SK-N-MC (cell line): ENCODE data around the gene PRDM7.
"Not testable (repeated sequence)": the region's sequence is repeated elsewhere in the genome, so short reads cannot be mapped to it uniquely, and the experiment has no call there.

Experiments
- DNase-seq: peaks from one replicate; pipeline ENCODE4 v3.0.0-alpha.2; 2011; ENCODE audit warnings: low read depth, low spot score
- H3K27ac ChIP-seq: fragments of 200-600 bp; sonication (generic); 2 replicates; pipeline ENCODE4 v1.5.1; 2016; ENCODE audit warnings: mixed run types
- H3K36me3 ChIP-seq: fragments of 200-600 bp; sonication (generic); 2 replicates; pipeline ENCODE4 v1.6.1; 2017; ENCODE audit warnings: antibody characterized with exemption, low read length, mixed read lengths; ENCODE audit not compliant: insufficient read depth
- H3K4me3 ChIP-seq: fragments of 200-600 bp; sonication (generic); 2 replicates; pipeline ENCODE4 v1.5.1; 2016
- H3K9ac ChIP-seq: fragments of 200-600 bp; sonication (generic); 2 replicates; pipeline ENCODE4 v1.8.0; 2017; ENCODE audit warnings: mixed run types, mixed read lengths; ENCODE audit not compliant: insufficient read length
- H3K9me3 ChIP-seq: fragments of 200-600 bp; sonication (generic); 2 replicates; pipeline ENCODE4 v1.6.1; 2017; ENCODE audit warnings: low read depth, mild to moderate bottlenecking, antibody characterized with exemption, low read length, moderate library complexity, mixed read lengths
- EZH2 ChIP-seq: fragments of 200-600 bp; sonication (generic); IDR thresholded peaks from one replicate; pipeline ENCODE4 v1.6.1; 2017; ENCODE audit warnings: antibody characterized with exemption
- FOXP2 ChIP-seq: optimal IDR thresholded peaks from 2 replicates; pipeline ENCODE3; 2011; ENCODE audit warnings: mild to moderate bottlenecking, moderate library complexity; ENCODE audit not compliant: insufficient read depth; ENCODE audit errors: extremely low read length, control extremely low read depth
- POLR2AphosphoS5 ChIP-seq: IDR thresholded peaks from 2 replicates; pipeline ENCODE4 v1.6.1; 2012; ENCODE audit warnings: mild to moderate bottlenecking, low read depth, low read length, borderline replicate concordance

The PRDM7 gene

GRCh38 chr16:90093799-90094198 is 16.7 kb upstream of the PRDM7 start:
- H3K4me3 ChIP-seq, DNase-seq, H3K9me3 ChIP-seq, H3K27ac ChIP-seq, H3K9ac ChIP-seq, H3K36me3 ChIP-seq: not testable (repeated sequence)

- H3K9ac ChIP-seq, DNase-seq, H3K36me3 ChIP-seq, H3K4me3 ChIP-seq, H3K9me3 ChIP-seq, H3K27ac ChIP-seq: not testable (repeated sequence)
Measured at GRCh38 chr16:90092781-90093180, 15.7 kb upstream of the PRDM7 start.

- Histone ChIP-seq H3K9me3 (no peaks in the 10 kb centered on the region), H3K27ac (no peak overlapping the region), H3K36me3 (no peaks in the 10 kb centered on the region), H3K9ac (no peak overlapping the region), H3K4me3 (no peak overlapping the region)
- no peak for DNase-seq
- TF ChIP-seq POLR2AphosphoS5, result no peak
Measured at GRCh38 chr16:90084215-90084950, 7.3 kb upstream of the PRDM7 start.

- Histone ChIP-seq H3K9me3 (no peaks in the 10 kb centered on the region), H3K9ac (no peak overlapping the region), H3K36me3 (no peaks in the 10 kb centered on the region), H3K27ac (no peak overlapping the region), H3K4me3 (no peak overlapping the region)
- DNase-seq, result no peak
- TF ChIP-seq EZH2, result no peak
- TF ChIP-seq FOXP2, result no peak
- no peak for TF ChIP-seq POLR2AphosphoS5
Measured at GRCh38 chr16:90083139-90083538, 6.0 kb upstream of the PRDM7 start.

GRCh38 chr16:90081606-90081970 is 4.5 kb upstream of the PRDM7 start:
- Histone ChIP-seq H3K9me3 (no peaks in the 10 kb centered on the region), H3K4me3 (peak overlapping the region; percentile 85), H3K9ac (no peak overlapping the region), H3K36me3 (no peaks in the 10 kb centered on the region), H3K27ac (no peak overlapping the region)
- no peak for DNase-seq
- TF ChIP-seq FOXP2 (no peak), POLR2AphosphoS5 (no peak), EZH2 (no peak)

- no peak for DNase-seq
- Histone ChIP-seq H3K9ac (no peak overlapping the region), H3K36me3 (no peaks in the 10 kb centered on the region), H3K4me3 (no peak overlapping the region), H3K27ac (no peak overlapping the region), H3K9me3 (no peaks in the 10 kb centered on the region)
- TF ChIP-seq EZH2, result no peak
- no peak for TF ChIP-seq POLR2AphosphoS5
- no peak for TF ChIP-seq FOXP2
Measured at GRCh38 chr16:90078579-90078895, 1.4 kb upstream of the PRDM7 start.

- Histone ChIP-seq H3K9me3 (no peaks in the 10 kb centered on the region), H3K9ac (peak overlapping the region; percentile 53), H3K36me3 (no peaks in the 10 kb centered on the region), H3K4me3 (peak overlapping the region; percentile 71), H3K27ac (peak overlapping the region; percentile 57; the same call in 1 of the 2 replicates)
- TF ChIP-seq FOXP2, result no peak
- TF ChIP-seq POLR2AphosphoS5, result no peak
- TF ChIP-seq EZH2, result no peak
- DNase-seq, result no peak
Measured at GRCh38 chr16:90077757-90078578, 837 bp upstream of the PRDM7 start.

GRCh38 chr16:90072442-90073105 is 4.6 kb downstream of the PRDM7 start:
- no peak overlapping the region for H3K27ac ChIP-seq
- TF ChIP-seq FOXP2, result no peak
- no peak for TF ChIP-seq POLR2AphosphoS5
- no peak for TF ChIP-seq EZH2
- H3K9me3 ChIP-seq, result no peaks in the 10 kb centered on the region
- no peak overlapping the region for H3K4me3 ChIP-seq
- H3K9ac ChIP-seq, result no peak overlapping the region
- H3K36me3 ChIP-seq, result no peaks in the 10 kb centered on the region
- no peak for DNase-seq

- TF ChIP-seq POLR2AphosphoS5 (no peak), EZH2 (no peak), FOXP2 (no peak)
- no peak overlapping the region for H3K27ac ChIP-seq
- no peak overlapping the region for H3K9ac ChIP-seq
- H3K4me3 ChIP-seq, result no peak overlapping the region
- no peak for DNase-seq
- H3K9me3 ChIP-seq, result no peaks in the 10 kb centered on the region
- H3K36me3 ChIP-seq, result no peaks in the 10 kb centered on the region
Measured at GRCh38 chr16:90070440-90070839, 6.7 kb downstream of the PRDM7 start.
